ENCODE measurements around the gene TMC4.

The TMC4 gene

DNA sequence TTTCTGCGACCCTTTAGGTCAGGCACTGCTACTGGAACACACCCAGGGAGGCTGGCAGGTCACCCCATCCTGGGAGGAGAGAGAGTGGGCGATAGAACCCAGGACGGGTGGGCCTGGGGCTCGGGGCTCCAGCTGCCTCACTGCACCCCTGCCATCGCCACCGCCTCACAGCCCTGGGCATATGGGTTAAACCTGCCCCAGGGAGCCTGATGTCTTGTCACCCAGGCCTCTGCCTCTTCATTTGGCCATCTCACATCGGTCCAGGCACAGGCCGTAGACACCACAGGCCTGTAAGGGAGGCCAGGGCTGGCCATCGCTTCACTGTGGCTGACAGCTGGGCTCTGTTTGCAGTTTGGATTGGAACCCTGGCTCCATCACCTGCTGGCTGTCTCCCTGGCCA lies 47.2 kb downstream of the TMC4 start:
- Histone ChIP-seq H3K9me3 (ENCODE audit: control insufficient read depth, insufficient read depth, low read depth, low read length) (no peaks in the 10 kb centered on the region), H3K27me3 (ENCODE audit: control insufficient read depth, insufficient read depth, low read length) (no peaks in the 10 kb centered on the region), H3K27ac (ENCODE audit: low read depth, low read length) (no peak overlapping the region), H3K4me1 (ENCODE audit: control insufficient read depth, insufficient read depth, low read length) (no peaks in the 10 kb centered on the region), H3K4me3 (ENCODE audit: low read depth, low read length) (no peak overlapping the region), H3K9ac (ENCODE audit: low read length) (no peak overlapping the region), H3K36me3 (ENCODE audit: control insufficient read depth, insufficient read depth, low read length) (peaks cover 91% of the 10 kb centered on the region)

DNA sequence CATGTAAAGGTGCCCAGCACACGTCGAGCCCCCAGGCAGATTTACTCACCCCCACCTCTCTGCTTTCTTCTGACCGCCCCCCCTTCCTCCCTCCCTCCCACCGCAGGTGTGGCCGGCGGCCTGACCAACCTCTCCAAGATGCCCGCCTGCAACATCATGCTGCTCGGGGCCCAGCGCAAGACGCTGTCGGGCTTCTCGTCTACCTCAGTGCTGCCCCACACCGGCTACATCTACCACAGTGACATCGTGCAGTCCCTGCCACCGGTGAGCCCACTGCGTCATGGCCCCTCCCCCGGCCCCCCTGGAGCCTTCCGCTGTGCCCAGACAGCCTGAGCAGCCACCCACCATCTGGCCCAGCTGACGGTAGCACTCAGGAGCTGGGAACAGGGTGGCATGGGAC lies 48.6 kb downstream of the TMC4 start:
- H3K27me3 ChIP-seq (ENCODE audit: control insufficient read depth, insufficient read depth, low read length), result no peaks in the 10 kb centered on the region

DNA sequence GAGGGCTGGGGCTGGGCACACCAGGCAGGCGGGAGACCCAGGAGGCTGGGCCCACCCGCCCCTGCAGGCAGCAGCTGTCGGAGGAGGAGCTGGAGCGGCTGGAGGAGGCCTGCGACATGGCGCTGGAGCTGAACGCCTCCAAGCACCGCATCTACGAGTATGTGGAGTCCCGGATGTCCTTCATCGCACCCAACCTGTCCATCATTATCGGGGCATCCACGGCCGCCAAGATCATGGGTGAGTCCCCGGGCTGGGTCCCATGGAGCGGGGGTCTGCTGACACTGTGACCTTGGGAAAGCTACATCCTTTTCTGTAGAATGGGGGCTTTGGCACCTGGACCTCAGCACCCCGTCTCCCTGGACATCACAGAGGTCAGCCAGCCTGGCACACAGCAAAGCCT lies 49.3 kb downstream of the TMC4 start:
- Histone ChIP-seq H3K4me1 (ENCODE audit: control insufficient read depth, insufficient read depth, low read length) (no peaks in the 10 kb centered on the region), H3K27me3 (ENCODE audit: control insufficient read depth, insufficient read depth, low read length) (no peaks in the 10 kb centered on the region), H3K27ac (ENCODE audit: low read depth, low read length) (no peak overlapping the region), H3K9ac (ENCODE audit: low read length) (no peak overlapping the region), H3K9me3 (ENCODE audit: control insufficient read depth, insufficient read depth, low read depth, low read length) (no peaks in the 10 kb centered on the region), H3K4me3 (ENCODE audit: low read depth, low read length) (no peak overlapping the region), H3K36me3 (ENCODE audit: control insufficient read depth, insufficient read depth, low read length) (peaks cover 91% of the 10 kb centered on the region)

More for the DNA sequence above, 48.6 kb downstream of the TMC4 start:
- Histone ChIP-seq H3K36me3 (ENCODE audit: control insufficient read depth, insufficient read depth, low read length) (peaks cover 96% of the 10 kb centered on the region), H3K9ac (ENCODE audit: low read length) (no peak overlapping the region), H3K4me3 (ENCODE audit: low read depth, low read length) (no peak overlapping the region), H3K27ac (ENCODE audit: low read depth, low read length) (no peak overlapping the region), H3K4me1 (ENCODE audit: control insufficient read depth, insufficient read depth, low read length) (no peaks in the 10 kb centered on the region), H3K9me3 (ENCODE audit: control insufficient read depth, insufficient read depth, low read depth, low read length) (no peaks in the 10 kb centered on the region)

- Histone ChIP-seq H3K36me3 (ENCODE audit: control insufficient read depth, insufficient read depth, low read length) (peaks cover 79% of the 10 kb centered on the region), H3K27ac (ENCODE audit: low read depth, low read length) (no peak overlapping the region), H3K9ac (ENCODE audit: low read length) (no peak overlapping the region), H3K4me1 (ENCODE audit: control insufficient read depth, insufficient read depth, low read length) (no peaks in the 10 kb centered on the region), H3K4me3 (ENCODE audit: low read depth, low read length) (no peak overlapping the region), H3K9me3 (ENCODE audit: control insufficient read depth, insufficient read depth, low read depth, low read length) (no peaks in the 10 kb centered on the region), H3K27me3 (ENCODE audit: control insufficient read depth, insufficient read depth, low read length) (no peaks in the 10 kb centered on the region)
Measured at GRCh38 chr19:54121259-54121658, 51.7 kb downstream of the TMC4 start.

DNA sequence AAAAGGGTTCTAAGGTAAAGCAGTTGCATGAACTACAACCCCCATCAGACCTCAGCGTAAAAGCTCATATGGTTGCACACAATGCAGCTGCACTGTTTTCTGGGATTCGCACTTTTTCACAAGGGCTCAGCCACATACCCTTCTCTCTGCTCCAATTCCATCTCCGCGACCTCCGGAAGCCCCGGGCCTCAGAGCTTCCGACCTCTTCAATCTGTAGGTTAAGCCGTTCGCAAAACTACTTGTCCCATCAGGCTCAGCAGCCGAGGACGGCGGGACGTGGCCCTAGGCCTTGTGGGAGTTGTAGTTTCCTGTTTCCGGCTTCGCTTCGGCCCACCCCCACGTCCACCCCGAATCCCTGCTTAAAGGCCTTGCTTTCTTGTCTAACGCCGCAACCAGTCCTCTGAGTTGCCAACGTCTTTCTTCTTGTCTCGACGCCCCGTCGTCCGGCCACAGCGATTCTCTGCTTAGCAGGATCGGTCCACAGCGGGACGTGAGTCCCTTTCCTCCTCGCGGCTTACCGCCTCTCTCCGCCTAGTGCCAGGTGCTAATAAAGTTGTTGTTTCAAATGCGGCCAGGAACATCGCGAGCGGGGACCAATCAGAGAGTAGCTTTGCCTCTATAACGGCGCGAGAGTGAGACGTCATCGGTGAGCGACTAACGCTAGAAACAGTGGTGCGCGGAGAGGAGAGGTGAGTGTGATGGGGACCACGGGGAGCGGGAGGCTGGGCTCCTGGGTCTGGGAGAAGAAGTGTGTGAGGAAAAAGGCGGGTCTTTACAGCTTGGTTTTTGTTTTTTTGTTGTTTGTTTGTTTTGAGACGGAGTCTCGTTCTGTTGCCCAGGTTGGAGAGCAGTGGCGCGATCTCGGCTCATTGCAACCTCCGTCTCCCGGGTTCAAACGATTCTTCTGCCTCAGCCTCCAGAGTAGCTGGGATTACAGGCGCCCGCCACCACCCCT lies 57.6 kb downstream of the TMC4 start, which contains the start of the genes PRPF31 and TFPT:
Gene PRPF31 (plus strand): TSS at position 646 of the 955 bp plus-strand sequence. CDS start 2,525 bp downstream, outside the sequence.
Gene TFPT (minus strand): TSS at position 549 of the 955 bp plus-strand sequence. CDS start 388 bp downstream, at position 161.
- H3K27ac ChIP-seq (ENCODE audit: low read depth, low read length), result peak within 1 kb of the TSS; percentile 39; the same call in 1 of the 2 replicates
- peak within 1 kb of the TSS; percentile 89 for H3K9ac ChIP-seq (ENCODE audit: low read length)
- no peaks in the 10 kb centered on the region for H3K27me3 ChIP-seq (ENCODE audit: control insufficient read depth, insufficient read depth, low read length)
- H3K36me3 ChIP-seq (ENCODE audit: control insufficient read depth, insufficient read depth, low read length), result peaks cover 41% of the 10 kb centered on the region
- H3K4me3 ChIP-seq (ENCODE audit: low read depth, low read length), result peak within 1 kb of the TSS; percentile 79
- no peaks in the 10 kb centered on the region for H3K4me1 ChIP-seq (ENCODE audit: control insufficient read depth, insufficient read depth, low read length)
- no peaks in the 10 kb centered on the region for H3K9me3 ChIP-seq (ENCODE audit: control insufficient read depth, insufficient read depth, low read depth, low read length)

- Histone ChIP-seq H3K36me3 (ENCODE audit: control insufficient read depth, insufficient read depth, low read length) (peaks cover 41% of the 10 kb centered on the region), H3K27me3 (ENCODE audit: control insufficient read depth, insufficient read depth, low read length) (no peaks in the 10 kb centered on the region), H3K9me3 (ENCODE audit: control insufficient read depth, insufficient read depth, low read depth, low read length) (no peaks in the 10 kb centered on the region), H3K4me3 (ENCODE audit: low read depth, low read length) (peak overlapping the region; percentile 79), H3K4me1 (ENCODE audit: control insufficient read depth, insufficient read depth, low read length) (no peaks in the 10 kb centered on the region), H3K27ac (ENCODE audit: low read depth, low read length) (no peak overlapping the region; the same call in 1 of the 2 replicates), H3K9ac (ENCODE audit: low read length) (peak overlapping the region; percentile 89)
Measured at GRCh38 chr19:54114340-54115108, 58.4 kb downstream of the TMC4 start.
